Large intestine (tissue), 3 donors: ENCODE measurements around the gene RCC2. TPM values are rescaled to one million over a fixed set of nuclear protein-coding genes. Genes with fewer than 3 reads are reported as not detected.
"Not testable (repeated sequence)": the region's sequence is repeated elsewhere in the genome, so short reads cannot be mapped to it uniquely, and the experiment has no call there.

Experiments
- DNase-seq, 2 donors: peaks; one replicate each; pipeline versions ENCODE4 v3.0.0 to v3.0.0-alpha.2; 2013
- H3K27ac ChIP-seq: one replicate; pipeline ENCODE4 v1.5.1; 2013; ENCODE audit warnings: low read length
- H3K27me3 ChIP-seq: 2 replicates; pipeline ENCODE4 v1.6.1; 2013; ENCODE audit warnings: low read length; ENCODE audit not compliant: control insufficient read depth, insufficient read depth
- H3K36me3 ChIP-seq: 2 replicates; pipeline ENCODE4 v1.6.1; 2013; ENCODE audit warnings: low read length; ENCODE audit not compliant: control insufficient read depth, insufficient read depth
- H3K4me1 ChIP-seq: one replicate; pipeline ENCODE4 v1.6.1; 2013; ENCODE audit warnings: low read length; ENCODE audit not compliant: control insufficient read depth, insufficient read depth
- H3K4me3 ChIP-seq: one replicate; pipeline ENCODE4 v1.5.1; 2013; ENCODE audit warnings: low read length
- H3K9me3 ChIP-seq: one replicate; pipeline ENCODE4 v1.6.1; 2013; ENCODE audit warnings: mild to moderate bottlenecking, low read depth, low read length, moderate library complexity; ENCODE audit not compliant: control insufficient read depth
- WGBS: methylation state at CpG from one replicate; pipeline ENCODE4 v1.1.5; 2013; ENCODE audit warnings: low lambda C conversion rate; ENCODE audit not compliant: insufficient coverage; 5-methylcytosine and 5-hydroxymethylcytosine counted together
- polyA plus RNA-seq: library from polyadenylated mRNA; unstranded; fragments of 120-200 nt; gene quantifications from one replicate; pipeline ENCODE4 v1.2.1, GENCODE V29; 2013

Gene RCC2
- polyA plus RNA-seq, 1 donor, result 51.0 TPM

DNA sequence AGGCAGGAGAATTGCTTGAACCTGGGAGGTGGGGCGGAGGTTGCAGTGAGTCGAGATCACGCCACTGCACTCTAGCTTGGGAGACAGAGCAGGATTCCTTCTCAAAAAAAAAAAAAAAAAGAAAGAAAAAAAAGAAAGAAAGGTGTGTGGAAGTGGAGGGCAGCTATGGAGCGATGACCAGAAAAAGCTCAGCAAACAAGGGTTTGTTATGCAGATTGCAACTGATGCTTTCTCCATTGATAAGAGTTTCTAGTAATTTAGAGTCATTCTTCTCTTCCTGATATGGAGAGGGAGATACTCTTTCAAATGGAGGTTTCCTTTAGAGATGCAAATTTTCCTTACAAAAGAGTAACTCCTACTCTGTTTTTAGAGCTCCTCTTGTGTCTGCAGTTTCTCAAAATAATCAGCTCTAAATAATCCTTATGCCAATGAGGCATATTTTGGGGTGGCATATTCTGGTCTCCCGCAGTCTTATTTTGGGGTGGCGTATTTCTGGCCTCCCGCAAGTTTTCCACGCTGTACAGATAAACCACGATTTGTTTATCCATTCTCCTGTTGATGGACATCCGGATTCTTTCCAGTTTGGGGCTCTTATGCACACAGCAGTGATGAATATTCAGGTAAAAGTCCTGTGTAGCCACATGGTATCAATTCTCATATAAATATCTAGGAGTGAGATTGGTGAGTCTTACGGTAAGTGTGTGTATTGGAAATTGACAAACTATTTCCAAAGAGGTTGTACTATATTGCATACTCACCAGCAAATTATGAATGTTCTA lies 30.7 kb upstream of the RCC2 start:
- no peak overlapping the region for H3K27ac ChIP-seq
- no peak for DNase-seq
- H3K4me1 ChIP-seq, result no peaks in the 10 kb centered on the region
- no peaks in the 10 kb centered on the region for H3K36me3 ChIP-seq
- no peak overlapping the region for H3K4me3 ChIP-seq
- H3K9me3 ChIP-seq, result no peaks in the 10 kb centered on the region
- no peaks in the 10 kb centered on the region for H3K27me3 ChIP-seq
- 75% methylated on average over 4 of the region's 11 CpGs for WGBS

DNA sequence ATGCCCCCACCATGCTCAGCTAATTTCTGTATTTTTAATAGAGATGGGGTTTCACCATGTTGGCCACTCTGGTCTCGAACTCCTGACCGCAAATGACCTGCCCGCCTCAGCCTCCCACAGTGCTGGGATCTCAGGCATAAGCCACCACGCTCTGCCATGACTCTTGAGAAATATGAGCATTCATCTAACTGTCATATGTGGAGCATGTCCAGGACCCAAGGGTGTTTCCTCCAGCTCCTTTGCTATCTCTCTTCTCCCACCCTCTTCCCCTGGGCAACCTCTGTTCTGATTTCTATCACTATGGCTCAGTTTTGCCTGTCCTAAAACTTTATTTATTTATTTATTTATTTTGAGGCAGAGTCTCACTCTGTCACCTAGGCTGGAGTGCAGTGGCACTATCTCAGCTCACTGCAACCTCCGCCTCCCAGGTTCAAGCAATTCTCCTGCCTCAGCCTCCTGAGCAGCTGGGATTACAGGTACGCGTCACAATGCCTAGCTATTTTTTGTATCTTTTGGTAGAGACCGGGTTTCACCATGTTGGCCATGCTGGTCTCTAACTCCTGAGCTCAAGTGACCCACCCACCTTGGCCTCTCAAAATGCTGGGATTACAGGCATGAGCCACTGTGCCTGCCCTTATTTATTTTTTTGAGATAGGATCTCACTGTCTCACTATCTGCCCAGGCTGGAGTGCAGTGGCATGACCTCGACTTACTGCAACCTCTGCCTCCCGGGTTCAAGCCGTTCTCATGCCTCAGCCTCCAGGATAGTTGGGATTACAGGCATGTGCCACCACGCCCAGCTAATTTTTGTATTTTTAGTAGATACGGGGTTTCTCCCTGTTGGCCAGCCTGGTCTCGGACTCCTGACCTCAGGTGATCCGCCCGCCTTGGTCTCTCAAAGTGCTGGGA lies 29.1 kb upstream of the RCC2 start:
- DNase-seq, H3K9me3 ChIP-seq, H3K4me1 ChIP-seq, H3K4me3 ChIP-seq, H3K36me3 ChIP-seq, H3K27ac ChIP-seq, H3K27me3 ChIP-seq: not testable (repeated sequence)
- WGBS, result no CpG with 5 or more reads among the region's 16 CpGs

DNA sequence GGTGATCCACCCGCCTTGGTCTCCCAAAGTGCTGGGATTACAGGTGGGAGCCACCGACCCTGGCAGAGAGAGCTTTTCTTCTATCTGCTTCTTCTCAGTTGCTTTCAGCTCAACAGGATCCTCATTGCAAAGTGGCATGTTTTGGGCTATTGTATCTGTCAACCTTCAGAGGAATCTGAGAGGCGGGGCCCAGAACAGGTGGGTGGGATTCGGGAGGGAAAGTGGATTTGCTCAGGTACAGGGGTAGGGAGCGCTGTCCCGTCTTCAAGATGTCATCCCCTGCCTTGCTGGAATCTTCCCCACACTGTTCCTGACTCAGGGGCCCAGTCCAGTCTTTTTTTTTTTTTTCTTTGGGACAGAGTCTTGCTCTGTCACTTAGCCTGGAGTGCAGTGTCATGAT lies 26.9 kb upstream of the RCC2 start:
- Histone ChIP-seq H3K27me3 (no peaks in the 10 kb centered on the region), H3K4me3 (no peak overlapping the region), H3K4me1 (no peaks in the 10 kb centered on the region), H3K27ac (no peak overlapping the region), H3K36me3 (no peaks in the 10 kb centered on the region), H3K9me3 (no peaks in the 10 kb centered on the region)
- no peak for DNase-seq
- 100% methylated on average over 1 of the region's 6 CpGs for WGBS

DNA sequence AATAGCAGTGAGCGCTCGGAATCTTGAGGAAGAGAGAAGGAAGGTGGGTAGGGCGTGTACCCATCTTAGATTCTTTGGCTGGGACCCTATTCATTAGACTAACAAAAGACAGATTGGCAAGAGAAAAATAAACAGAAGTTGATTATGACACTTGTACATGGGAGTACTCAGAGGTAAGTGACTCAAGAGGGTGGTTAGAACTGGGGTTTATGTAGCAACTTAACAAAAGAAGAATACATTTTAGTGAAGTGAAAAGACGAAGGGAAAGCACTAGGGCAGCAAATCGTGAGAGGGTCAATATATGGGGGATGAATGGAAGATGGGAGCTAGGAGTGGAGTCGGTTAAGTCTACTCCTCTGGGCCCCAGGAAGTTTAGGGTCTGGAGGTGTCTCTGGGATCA lies 25.8 kb upstream of the RCC2 start:
- H3K27me3 ChIP-seq, result no peaks in the 10 kb centered on the region

GRCh38 chr1:17463991-17464390 lies 24.5 kb upstream of the RCC2 start:
- Histone ChIP-seq H3K4me3 (no peak overlapping the region), H3K27ac (no peak overlapping the region), H3K4me1 (no peaks in the 10 kb centered on the region), H3K36me3 (no peaks in the 10 kb centered on the region), H3K27me3 (no peaks in the 10 kb centered on the region), H3K9me3 (no peaks in the 10 kb centered on the region)
- DNase-seq, result no peak

More for the DNA sequence above, 25.8 kb upstream of the RCC2 start:
- no peaks in the 10 kb centered on the region for H3K36me3 ChIP-seq
- DNase-seq, result no peak
- no peak overlapping the region for H3K27ac ChIP-seq
- H3K4me3 ChIP-seq, result no peak overlapping the region
- H3K9me3 ChIP-seq, result no peaks in the 10 kb centered on the region
- H3K4me1 ChIP-seq, result no peaks in the 10 kb centered on the region
- WGBS, result 53% methylated on average over 2 of the region's 6 CpGs

- Histone ChIP-seq H3K9me3 (no peaks in the 10 kb centered on the region), H3K27me3 (no peaks in the 10 kb centered on the region), H3K4me3 (no peak overlapping the region), H3K4me1 (no peaks in the 10 kb centered on the region), H3K27ac (no peak overlapping the region), H3K36me3 (no peaks in the 10 kb centered on the region)
- no CpG with 5 or more reads among the region's 5 CpGs for WGBS
- no peak for DNase-seq
Observed at GRCh38 chr1:17462669-17463068, 23.2 kb upstream of the RCC2 start.

- no CpG with 5 or more reads among the region's 10 CpGs for WGBS
- Histone ChIP-seq H3K36me3 (no peaks in the 10 kb centered on the region), H3K9me3 (no peaks in the 10 kb centered on the region), H3K27me3 (no peaks in the 10 kb centered on the region), H3K4me1 (no peaks in the 10 kb centered on the region), H3K27ac (no peak overlapping the region), H3K4me3 (no peak overlapping the region)
- no peak for DNase-seq
Observed at GRCh38 chr1:17460219-17460618, 20.7 kb upstream of the RCC2 start.

- H3K27me3 ChIP-seq, result no peaks in the 10 kb centered on the region
- no peak overlapping the region for H3K27ac ChIP-seq
- no peak for DNase-seq
- H3K4me3 ChIP-seq, result no peak overlapping the region
- H3K36me3 ChIP-seq, result no peaks in the 10 kb centered on the region
- no peaks in the 10 kb centered on the region for H3K9me3 ChIP-seq
- no CpG with 5 or more reads among the region's 1 CpG for WGBS
- no peaks in the 10 kb centered on the region for H3K4me1 ChIP-seq
Observed at GRCh38 chr1:17458794-17459193, 19.3 kb upstream of the RCC2 start.

- DNase-seq, result no peak
- Histone ChIP-seq H3K27ac (no peak overlapping the region), H3K9me3 (no peaks in the 10 kb centered on the region), H3K27me3 (peaks cover 2% of the 10 kb centered on the region), H3K4me3 (no peak overlapping the region), H3K4me1 (no peaks in the 10 kb centered on the region), H3K36me3 (no peaks in the 10 kb centered on the region)
- 100% methylated on average over 1 of the region's 4 CpGs for WGBS
Observed at GRCh38 chr1:17452686-17453085, 13.2 kb upstream of the RCC2 start.

GRCh38 chr1:17452203-17452602 lies 12.7 kb upstream of the RCC2 start:
- H3K27ac ChIP-seq, H3K36me3 ChIP-seq, DNase-seq, H3K4me3 ChIP-seq, H3K4me1 ChIP-seq, H3K27me3 ChIP-seq, H3K9me3 ChIP-seq: not testable (repeated sequence)
- no CpG with 5 or more reads among the region's 10 CpGs for WGBS
